KMS-11 (cell line): Measurements from ENCODE around the gene NAV3.

Experiments
- H2AFZ ChIP-seq: fragments of 200-600 bp; sonication (generic); 2 replicates; pipeline ENCODE4 v1.6.1; 2016; ENCODE audit warnings: antibody characterized with exemption, mixed run types, low read depth
- H3K27ac ChIP-seq: fragments of 200-600 bp; sonication (generic); 2 replicates; pipeline ENCODE4 v1.6.1; 2016; ENCODE audit warnings: mild to moderate bottlenecking, mixed run types
- H3K27me3 ChIP-seq: fragments of 200-600 bp; sonication (generic); 2 replicates; pipeline ENCODE4 v1.6.1; 2017; ENCODE audit warnings: mild to moderate bottlenecking, low read depth, mixed run types, moderate library complexity; ENCODE audit not compliant: insufficient read depth
- H3K36me3 ChIP-seq: fragments of 200-600 bp; sonication (generic); 2 replicates; pipeline ENCODE4 v1.6.1; 2017; ENCODE audit warnings: mild to moderate bottlenecking, mixed run types; ENCODE audit not compliant: insufficient read depth
- H3K4me1 ChIP-seq: fragments of 200-600 bp; sonication (generic); 2 replicates; pipeline ENCODE4 v1.6.1; 2016; ENCODE audit warnings: mild to moderate bottlenecking, low read depth, mixed run types; ENCODE audit not compliant: poor library complexity, severe bottlenecking
- H3K4me2 ChIP-seq: fragments of 200-600 bp; sonication (generic); 2 replicates; pipeline ENCODE4 v1.7.0; 2016; ENCODE audit warnings: mild to moderate bottlenecking, mixed run types
- H3K4me3 ChIP-seq: fragments of 200-600 bp; sonication (generic); IDR thresholded peaks from 2 replicates; pipeline ENCODE4 v1.6.1; 2017; ENCODE audit warnings: low read depth, low read length, mixed read lengths; ENCODE audit not compliant: insufficient read depth
- H3K79me2 ChIP-seq: fragments of 200-600 bp; sonication (generic); 2 replicates; pipeline ENCODE4 v1.6.1; 2016; ENCODE audit warnings: low read depth, mixed run types; ENCODE audit not compliant: insufficient read depth
- H3K9ac ChIP-seq: fragments of 200-600 bp; sonication (generic); 2 replicates; pipeline ENCODE4 v1.6.1; 2016; ENCODE audit warnings: mild to moderate bottlenecking, mixed run types
- H4K20me1 ChIP-seq: fragments of 200-600 bp; sonication (generic); 2 replicates; pipeline ENCODE4 v1.6.1; 2016; ENCODE audit warnings: mild to moderate bottlenecking, mixed run types; ENCODE audit not compliant: insufficient read depth
- CTCF ChIP-seq: fragments of 200-600 bp; sonication (generic); conservative IDR thresholded peaks from 2 replicates; pipeline ENCODE4 v1.6.1; 2017; ENCODE audit warnings: low read depth, mild to moderate bottlenecking, antibody characterized with exemption, low read length, moderate library complexity, mixed read lengths

The NAV3 gene

GRCh38 chr12:77923882-77924281 is 93.2 kb downstream of the NAV3 start:
- H3K4me1 ChIP-seq = peaks cover 8% of the 10 kb centered on the region
- H3K36me3 ChIP-seq = no peaks in the 10 kb centered on the region
- no peak overlapping the region for H3K4me3 ChIP-seq
- no peak for TF ChIP-seq CTCF
- no peak overlapping the region for H3K9ac ChIP-seq
- no peaks in the 10 kb centered on the region for H4K20me1 ChIP-seq
- H2AFZ ChIP-seq = no peak overlapping the region
- no peak overlapping the region for H3K4me2 ChIP-seq
- no peaks in the 10 kb centered on the region for H3K79me2 ChIP-seq
- no peak overlapping the region for H3K27ac ChIP-seq
- no peaks in the 10 kb centered on the region for H3K27me3 ChIP-seq

- Histone ChIP-seq H3K79me2 (no peaks in the 10 kb centered on the region), H3K27me3 (no peaks in the 10 kb centered on the region), H3K27ac (no peak overlapping the region), H4K20me1 (no peaks in the 10 kb centered on the region), H3K9ac (no peak overlapping the region), H3K4me2 (no peak overlapping the region; the same call in 1 of the 2 replicates), H3K4me3 (no peak overlapping the region), H3K36me3 (no peaks in the 10 kb centered on the region), H2AFZ (no peak overlapping the region), H3K4me1 (peaks cover 8% of the 10 kb centered on the region)
- TF ChIP-seq CTCF = no peak
Observed at GRCh38 chr12:77924703-77925102, 94.0 kb downstream of the NAV3 start.

GRCh38 chr12:77925536-77926108 is 94.9 kb downstream of the NAV3 start:
- Histone ChIP-seq H3K27me3 (no peaks in the 10 kb centered on the region), H3K36me3 (no peaks in the 10 kb centered on the region), H3K4me2 (peak overlapping the region; percentile 23; the same call in 1 of the 2 replicates), H3K4me1 (peaks cover 8% of the 10 kb centered on the region), H3K79me2 (no peaks in the 10 kb centered on the region), H3K9ac (no peak overlapping the region), H3K4me3 (no peak overlapping the region), H2AFZ (no peak overlapping the region), H4K20me1 (no peaks in the 10 kb centered on the region), H3K27ac (no peak overlapping the region)
- TF ChIP-seq CTCF = peak; percentile 100

- Histone ChIP-seq H3K4me3 (no peak overlapping the region), H3K4me2 (no peak overlapping the region), H3K79me2 (no peaks in the 10 kb centered on the region), H4K20me1 (no peaks in the 10 kb centered on the region), H3K9ac (no peak overlapping the region), H3K27ac (no peak overlapping the region), H3K4me1 (peaks cover 8% of the 10 kb centered on the region), H3K27me3 (no peaks in the 10 kb centered on the region), H2AFZ (no peak overlapping the region), H3K36me3 (no peaks in the 10 kb centered on the region)
- no peak for TF ChIP-seq CTCF
Observed at GRCh38 chr12:77928078-77928477, 97.4 kb downstream of the NAV3 start.
